ENCODE data around the gene ALOXE3.

Gene ALOXE3

DNA sequence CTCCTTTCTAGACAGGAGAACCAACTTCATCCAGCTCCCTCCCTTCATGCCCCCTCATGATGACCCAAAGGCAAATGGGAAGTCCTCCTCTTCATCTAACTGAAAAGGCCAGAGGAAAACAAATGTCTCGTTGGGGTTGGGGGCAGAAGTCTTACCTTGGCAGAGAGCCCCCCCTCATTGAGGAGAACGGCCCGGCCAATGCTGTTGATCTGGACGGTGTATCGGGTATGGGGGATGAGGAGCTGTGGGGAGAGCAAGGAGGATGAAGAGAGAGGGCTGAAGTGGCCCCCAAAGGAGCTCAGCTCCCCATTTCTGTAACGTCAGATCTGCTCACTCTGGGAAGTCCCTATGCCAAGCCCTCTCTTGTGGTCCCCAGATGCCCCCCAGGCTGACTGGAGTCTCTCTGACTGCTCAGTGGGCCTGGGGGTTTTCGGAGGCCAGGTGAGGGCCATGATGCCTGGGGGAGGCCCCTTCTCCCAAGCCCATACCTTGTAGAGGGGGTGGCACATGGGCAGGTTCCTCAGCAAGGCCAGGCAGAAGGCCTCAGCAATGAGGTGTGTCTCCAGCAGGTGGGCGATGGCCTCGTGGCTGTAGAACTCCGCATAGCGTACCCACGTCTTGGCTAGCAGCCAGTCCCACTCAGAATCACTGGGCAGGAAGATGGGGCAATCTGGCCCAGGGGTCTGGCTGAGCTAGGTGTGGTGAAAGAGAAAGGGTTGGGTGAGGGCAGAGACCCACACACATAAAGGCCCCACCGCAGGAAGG is 41.6 kb downstream of the ALOXE3 start:
- Histone ChIP-seq H3K9ac (no peak overlapping the region), H3K4me3 (no peak overlapping the region), H3K9me3 (replicated peaks in 1 of 11) (no peaks in the 10 kb centered on the region), H4K20me1 (peaks cover 0 to 18% (median 0%) of the 10 kb centered on the region in 11 experiments; a peak in 4 of 22 replicates), H3K36me3 (no peaks in the 10 kb centered on the region), H3K4me2 (no peak overlapping the region), H3K27ac (no peak overlapping the region), H3K27me3 (peaks cover 59 to 86% (median 70%) of the 10 kb centered on the region in 11 experiments), H3K4me1 (peaks cover 9 to 34% (median 27%) of the 10 kb centered on the region in 10 experiments; a peak in 18 of 20 replicates)
- TF ChIP-seq Cebpa-rat (IDR thresholded peaks at IDR 0.05), result no peak

DNA sequence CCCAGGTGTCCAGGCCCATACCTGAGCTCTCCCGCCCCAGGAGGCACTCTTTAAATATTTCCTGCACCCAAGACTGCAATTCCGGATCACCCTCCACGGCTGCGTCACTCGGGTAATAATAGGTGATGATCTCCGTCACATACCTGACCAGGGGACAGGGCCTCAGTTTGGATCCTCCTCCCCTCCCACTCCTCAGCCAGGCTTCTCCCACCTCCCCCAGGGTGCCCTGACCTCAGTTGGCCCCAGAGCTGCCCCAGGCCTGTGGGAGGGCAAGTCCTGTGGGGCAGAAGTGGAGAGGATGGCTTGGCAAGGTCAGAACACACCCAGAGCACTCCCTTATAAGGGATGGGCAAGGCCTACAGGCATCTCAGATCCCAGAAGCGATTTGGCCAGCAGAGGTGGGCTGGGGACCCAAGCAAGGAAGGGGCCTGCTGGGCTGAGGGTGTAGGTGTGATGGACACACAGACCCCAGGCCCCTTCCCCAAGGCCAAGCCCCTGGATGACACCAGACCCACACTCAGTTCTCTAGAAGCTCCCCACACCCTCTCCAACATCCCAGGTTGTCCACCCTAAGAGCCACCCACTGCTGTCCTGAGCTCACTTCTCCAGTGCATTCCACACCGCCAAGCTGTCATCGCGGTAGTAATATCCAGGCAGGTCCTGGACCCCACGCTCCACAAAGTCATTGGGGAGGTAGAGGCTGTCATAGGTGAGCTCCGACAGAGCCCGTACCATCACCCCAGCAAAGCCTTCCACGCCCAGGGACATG is 42.6 kb downstream of the ALOXE3 start:
- no peak for TF ChIP-seq Cebpa-rat (IDR thresholded peaks at IDR 0.05)
- Histone ChIP-seq H3K27ac (no peak overlapping the region), H3K9me3 (replicated peaks in 1 of 11) (no peaks in the 10 kb centered on the region), H3K36me3 (no peaks in the 10 kb centered on the region), H3K4me2 (no peak overlapping the region), H3K4me3 (no peak overlapping the region), H3K27me3 (peaks cover 68 to 92% (median 79%) of the 10 kb centered on the region in 11 experiments), H4K20me1 (peaks cover 0 to 18% (median 0%) of the 10 kb centered on the region in 11 experiments; a peak in 4 of 22 replicates), H3K9ac (no peak overlapping the region), H3K4me1 (peaks cover 12 to 37% (median 27%) of the 10 kb centered on the region in 10 experiments; a peak in 18 of 20 replicates)

DNA sequence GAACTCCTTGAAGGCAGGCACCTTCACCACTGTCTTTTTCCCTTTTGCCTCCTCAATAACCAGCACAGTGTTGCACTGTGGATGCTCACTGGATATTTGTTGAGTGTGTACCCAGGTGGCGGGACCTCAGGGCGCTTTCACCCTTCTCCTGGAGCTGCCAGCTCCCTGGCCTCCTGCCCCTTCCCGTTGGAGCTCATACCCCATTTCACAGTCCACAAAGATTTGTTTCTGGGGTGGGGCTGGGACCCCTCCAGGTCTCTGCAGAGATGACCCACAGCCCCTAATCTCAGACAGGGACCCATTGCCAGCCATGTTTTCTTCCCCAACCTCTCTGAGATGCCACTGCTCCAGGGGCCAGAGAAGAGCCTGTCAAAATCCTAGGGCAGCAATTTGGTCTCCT is 43.2 kb downstream of the ALOXE3 start:
- peaks cover 68 to 92% (median 80%) of the 10 kb centered on the region in 11 experiments for H3K27me3 ChIP-seq

DNA sequence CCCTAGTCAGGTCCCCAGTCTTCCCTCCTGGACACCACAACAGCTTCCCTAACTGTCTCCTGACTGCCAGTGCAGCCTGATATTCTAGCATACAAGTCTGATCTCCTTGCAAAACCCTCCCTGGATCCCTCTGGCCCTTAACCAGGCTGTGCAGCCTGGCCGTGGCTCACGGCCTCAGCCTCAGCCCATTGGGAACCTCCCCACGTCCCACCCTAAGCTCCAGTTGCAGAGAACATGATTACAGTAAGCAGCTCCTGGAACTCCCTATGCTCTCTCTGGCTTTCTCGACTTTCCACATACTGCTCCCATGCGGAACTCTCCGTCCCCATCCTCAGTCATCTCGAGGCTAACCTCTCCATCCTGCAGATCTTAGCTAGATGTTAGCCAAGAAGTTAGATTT is 43.8 kb downstream of the ALOXE3 start:
- no peak overlapping the region for H3K27ac ChIP-seq
- H3K4me3 ChIP-seq, result no peak overlapping the region
- no peak overlapping the region for H3K4me2 ChIP-seq
- TF ChIP-seq Cebpa-rat (IDR thresholded peaks at IDR 0.05), result no peak
- no peaks in the 10 kb centered on the region for H3K36me3 ChIP-seq
- H3K9me3 ChIP-seq (replicated peaks in 1 of 11), result no peaks in the 10 kb centered on the region
- peaks cover 12 to 41% (median 23%) of the 10 kb centered on the region in 10 experiments; a peak in 18 of 20 replicates for H3K4me1 ChIP-seq
- no peak overlapping the region for H3K9ac ChIP-seq
- H3K27me3 ChIP-seq, result peaks cover 63 to 90% (median 78%) of the 10 kb centered on the region in 11 experiments
- peaks cover 0 to 18% (median 0%) of the 10 kb centered on the region in 11 experiments; a peak in 4 of 22 replicates for H4K20me1 ChIP-seq

More for the DNA sequence above, 43.2 kb downstream of the ALOXE3 start:
- Histone ChIP-seq H3K4me2 (no peak overlapping the region), H4K20me1 (peaks cover 0 to 18% (median 0%) of the 10 kb centered on the region in 11 experiments; a peak in 4 of 22 replicates), H3K27ac (no peak overlapping the region), H3K36me3 (no peaks in the 10 kb centered on the region), H3K4me3 (no peak overlapping the region), H3K9me3 (replicated peaks in 1 of 11) (no peaks in the 10 kb centered on the region), H3K4me1 (peaks cover 13 to 38% (median 26%) of the 10 kb centered on the region in 10 experiments; a peak in 18 of 20 replicates), H3K9ac (no peak overlapping the region)
- TF ChIP-seq Cebpa-rat (IDR thresholded peaks at IDR 0.05), result no peak

DNA sequence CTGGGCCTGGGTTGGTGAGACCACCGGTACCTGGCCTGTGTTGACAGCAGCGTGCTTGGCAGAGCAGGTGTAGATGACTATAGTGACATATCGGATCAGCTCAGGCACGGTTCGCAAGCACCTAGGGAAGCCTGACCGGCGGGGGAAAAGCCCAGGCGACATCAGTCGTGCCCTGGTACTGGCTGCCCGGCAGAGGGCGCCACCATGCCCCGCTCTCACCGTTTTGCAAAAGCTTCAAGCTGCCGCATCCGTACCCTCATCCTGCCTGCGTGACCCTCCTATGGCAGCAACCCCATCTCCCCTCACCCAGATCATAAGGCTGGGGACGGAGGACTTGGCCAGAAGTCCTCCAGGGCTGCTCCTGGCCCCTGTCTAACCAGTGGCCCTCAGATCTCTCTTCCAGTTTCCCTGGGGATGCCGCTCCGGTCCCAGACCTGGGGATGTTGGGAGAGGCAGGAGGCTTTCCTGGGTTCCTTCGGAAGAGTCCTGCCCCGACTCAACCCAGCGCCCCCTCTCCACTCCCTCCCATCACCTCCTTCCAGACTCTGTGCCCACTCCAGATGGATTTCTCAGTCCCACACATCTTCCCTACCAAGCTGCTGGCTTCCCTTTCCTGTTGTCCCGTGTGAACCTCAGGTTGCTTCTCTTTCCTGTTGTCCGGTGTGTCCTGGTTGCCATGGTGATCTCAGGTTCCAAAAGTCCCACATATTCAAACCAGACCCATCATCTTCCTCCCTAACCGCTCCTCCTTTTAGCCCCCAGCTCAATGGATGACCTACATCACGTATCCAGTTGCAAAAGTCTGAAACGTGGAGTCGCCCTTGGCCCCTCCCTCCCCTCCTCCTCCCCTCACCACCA is 44.5 kb downstream of the ALOXE3 start:
- no peak overlapping the region for H3K27ac ChIP-seq
- no peaks in the 10 kb centered on the region for H3K36me3 ChIP-seq
- no peak for TF ChIP-seq Cebpa-rat (IDR thresholded peaks at IDR 0.05)
- H3K9me3 ChIP-seq (replicated peaks in 1 of 11), result no peaks in the 10 kb centered on the region
- peaks cover 56 to 89% (median 74%) of the 10 kb centered on the region in 11 experiments for H3K27me3 ChIP-seq
- no peak overlapping the region for H3K9ac ChIP-seq
- H3K4me1 ChIP-seq, result peaks cover 13 to 43% (median 25%) of the 10 kb centered on the region in 10 experiments; a peak in 18 of 20 replicates
- peak overlapping the region; percentile 22 to 61 (median 43); a peak in 18 of 22 replicates for H3K4me2 ChIP-seq
- no peak overlapping the region for H3K4me3 ChIP-seq
- peaks cover 0 to 18% (median 0%) of the 10 kb centered on the region in 11 experiments; a peak in 4 of 22 replicates for H4K20me1 ChIP-seq

DNA sequence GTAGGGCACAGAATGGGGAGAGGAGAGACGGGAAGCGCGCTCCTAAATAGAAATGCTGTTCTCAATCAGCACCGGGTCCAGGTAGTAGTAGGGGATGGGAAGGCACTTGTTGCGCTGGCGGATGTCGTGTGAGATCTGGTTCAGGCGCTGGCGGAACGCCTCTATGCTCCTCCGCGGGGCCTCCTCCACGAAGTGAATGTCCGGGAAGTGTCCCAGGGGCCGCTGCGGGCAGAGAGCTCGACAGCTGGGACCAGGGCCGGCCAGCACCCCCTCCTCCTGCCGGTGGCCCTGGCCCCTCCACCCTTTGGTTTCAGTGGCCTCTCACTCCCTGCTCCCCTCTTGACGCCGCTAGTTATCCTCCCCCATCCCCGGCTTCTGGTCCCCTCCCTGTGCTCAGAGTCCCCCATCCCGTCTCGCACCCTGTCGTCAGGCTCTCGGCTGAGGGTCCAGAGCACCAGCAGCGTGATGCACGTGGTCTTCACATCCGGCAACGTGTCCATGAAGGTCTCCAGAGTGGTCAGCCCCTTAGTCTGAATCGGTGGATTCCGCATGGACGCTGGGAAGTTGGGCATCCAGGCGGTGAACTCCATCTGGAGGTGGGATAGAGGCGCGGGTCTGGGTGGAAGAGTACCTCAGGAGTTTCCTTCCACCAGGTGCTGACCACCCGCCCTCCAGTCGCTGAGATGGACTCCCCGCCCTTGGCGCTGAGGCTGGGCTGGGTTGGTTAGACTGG is 45.4 kb downstream of the ALOXE3 start:
- no peaks in the 10 kb centered on the region for H3K36me3 ChIP-seq
- peak overlapping the region in 1 of 10 experiments; percentile 35; a peak in 1 of 20 replicates for H3K4me3 ChIP-seq
- peak overlapping the region; percentile 16 to 71 (median 42); a peak in 16 of 22 replicates for H3K4me2 ChIP-seq
- peaks cover 0 to 18% (median 0%) of the 10 kb centered on the region in 11 experiments; a peak in 4 of 22 replicates for H4K20me1 ChIP-seq
- H3K4me1 ChIP-seq, result peaks cover 13 to 53% (median 29%) of the 10 kb centered on the region in 10 experiments; a peak in 18 of 20 replicates
- TF ChIP-seq Cebpa-rat (IDR thresholded peaks at IDR 0.05), result no peak
- H3K27ac ChIP-seq, result no peak overlapping the region
- no peaks in the 10 kb centered on the region for H3K9me3 ChIP-seq (replicated peaks in 1 of 11)
- H3K9ac ChIP-seq, result no peak overlapping the region
- H3K27me3 ChIP-seq, result peaks cover 50 to 92% (median 72%) of the 10 kb centered on the region in 11 experiments

DNA sequence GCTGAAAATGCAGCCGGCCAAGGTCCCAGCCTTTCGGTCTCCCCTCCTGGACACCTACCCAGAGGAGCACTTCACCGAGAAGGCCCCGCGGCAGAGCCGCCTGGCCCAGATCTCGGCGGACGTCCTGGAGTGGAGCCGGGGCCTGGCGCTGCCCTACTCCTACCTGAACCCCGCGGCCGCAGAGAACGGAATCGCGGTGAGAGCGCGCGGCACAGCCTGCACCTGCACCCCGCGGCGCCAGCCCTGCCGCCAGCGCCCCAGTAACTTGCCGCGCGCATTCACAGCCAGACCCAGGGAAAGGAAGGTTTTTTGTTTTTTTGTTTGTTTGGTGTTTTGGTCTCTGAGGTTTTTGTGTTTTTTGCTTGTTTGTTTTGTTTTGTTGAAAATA is 46.0 kb downstream of the ALOXE3 start:
- Histone ChIP-seq H3K4me3 (no peak overlapping the region), H3K36me3 (no peaks in the 10 kb centered on the region), H3K27me3 (peaks cover 50 to 95% (median 74%) of the 10 kb centered on the region in 11 experiments), H4K20me1 (peaks cover 0 to 18% (median 0%) of the 10 kb centered on the region in 11 experiments; a peak in 4 of 22 replicates), H3K4me1 (peaks cover 13 to 58% (median 29%) of the 10 kb centered on the region in 10 experiments; a peak in 18 of 20 replicates), H3K4me2 (peak overlapping the region in 8 of 11 experiments; percentile 16 to 71 (median 53); a peak in 12 of 22 replicates), H3K9me3 (replicated peaks in 1 of 11) (no peaks in the 10 kb centered on the region), H3K27ac (no peak overlapping the region), H3K9ac (no peak overlapping the region)
- TF ChIP-seq Cebpa-rat (IDR thresholded peaks at IDR 0.05), result no peak

DNA sequence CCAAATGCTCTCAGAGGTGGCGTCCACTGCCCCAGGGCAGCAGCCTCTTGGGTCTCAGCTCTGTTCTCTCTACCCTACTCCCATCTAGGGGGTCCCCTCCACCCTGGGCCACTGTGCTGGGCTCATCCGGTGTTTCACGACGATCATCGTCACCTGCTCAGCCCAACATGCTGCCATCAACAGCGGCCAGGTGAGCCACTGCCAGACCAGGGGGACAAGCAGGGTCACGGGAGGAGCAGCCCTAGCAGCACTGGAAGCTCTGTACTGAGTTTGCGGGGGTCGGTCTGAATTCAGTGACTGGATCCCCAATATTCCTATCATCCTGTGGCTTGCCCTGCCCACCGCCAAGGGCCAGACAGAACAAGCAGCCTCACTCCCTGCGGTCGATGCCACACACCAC is 46.8 kb downstream of the ALOXE3 start:
- Histone ChIP-seq H3K4me3 (no peak overlapping the region), H3K9me3 (replicated peaks in 1 of 11) (no peaks in the 10 kb centered on the region), H3K27me3 (peaks cover 52 to 96% (median 81%) of the 10 kb centered on the region in 11 experiments), H3K9ac (no peak overlapping the region), H3K4me2 (no peak overlapping the region), H4K20me1 (peaks cover 0 to 18% (median 0%) of the 10 kb centered on the region in 11 experiments; a peak in 4 of 22 replicates), H3K36me3 (no peaks in the 10 kb centered on the region), H3K27ac (no peak overlapping the region), H3K4me1 (peaks cover 13 to 67% (median 29%) of the 10 kb centered on the region in 10 experiments; a peak in 18 of 20 replicates)
- no peak for TF ChIP-seq Cebpa-rat (IDR thresholded peaks at IDR 0.05)
